CD14-positive monocyte (primary cell): ENCODE measurements around the gene NOS2. TPM values are rescaled to one million over a fixed set of nuclear protein-coding genes. Genes with fewer than 3 reads are reported as not detected.

Experiments used
- DNase-seq, 3 donors: peaks; one replicate each; pipeline ENCODE4 v3.0.0-alpha.2; 2011 to 2022
- H2AFZ ChIP-seq: 2 replicates; pipeline ENCODE4 v1.6.0; 2012; ENCODE audit warnings: mild to moderate bottlenecking, low read depth, low read length, inconsistent platforms; ENCODE audit not compliant: insufficient read depth, poor library complexity, severe bottlenecking
- H3K27ac ChIP-seq, 2 donors: 1 replicate in 1 of 2; 2 replicates in 1 of 2; pipeline ENCODE4 v1.5.1; 2012 to 2013; ENCODE audit warnings: low read length in 2 of 2, control low read depth in 1 of 2, inconsistent platforms in 1 of 2, low read depth in 1 of 2, mild to moderate bottlenecking in 1 of 2
- H3K27me3 ChIP-seq, 2 donors: one replicate each; pipeline versions ENCODE4 v1.6.0 to v1.6.1; 2011 to 2013; ENCODE audit warnings: low read length in 2 of 2; ENCODE audit not compliant: control insufficient read depth in 2 of 2, insufficient read depth in 2 of 2
- H3K36me3 ChIP-seq, 2 donors: replicated peaks in 1 of 2; 1 replicate in 1 of 2; 2 replicates in 1 of 2; pipeline versions ENCODE4 v1.5.1 to v1.6.1; 2012 to 2013; ENCODE audit warnings: low read length in 2 of 2, control low read depth in 1 of 2, inconsistent platforms in 1 of 2, mild to moderate bottlenecking in 1 of 2; ENCODE audit not compliant: insufficient read depth in 2 of 2, control insufficient read depth in 1 of 2
- H3K4me1 ChIP-seq, 2 donors: 1 replicate in 1 of 2; 2 replicates in 1 of 2; pipeline versions ENCODE4 v1.5.1 to v1.6.1; 2012 to 2013; ENCODE audit warnings: low read length in 2 of 2, control low read depth in 1 of 2, inconsistent platforms in 1 of 2, mild to moderate bottlenecking in 1 of 2, moderate library complexity in 1 of 2; ENCODE audit not compliant: insufficient read depth in 2 of 2, control insufficient read depth in 1 of 2
- H3K4me2 ChIP-seq: replicated peaks from 2 replicates; pipeline ENCODE3; 2012; ENCODE audit warnings: low read length, moderate library complexity, mild to moderate bottlenecking; ENCODE audit not compliant: poor library complexity, severe bottlenecking; ENCODE audit errors: extremely low read depth
- H3K4me3 ChIP-seq, 3 experiments: fragments of 200-600 bp in 1 of 3; sonication (generic) in 1 of 3; replicated peaks in 1 of 3; 1 replicate in 2 of 3; 2 replicates in 1 of 3; pipeline ENCODE4 v1.5.1; 2011 to 2013; ENCODE audit warnings: low read length in 3 of 3, mild to moderate bottlenecking in 3 of 3, control low read depth in 2 of 3, low read depth in 2 of 3, inconsistent platforms in 1 of 3, moderate library complexity in 1 of 3
- H3K79me2 ChIP-seq: 2 replicates; pipeline ENCODE4 v1.6.0; 2012; ENCODE audit warnings: mild to moderate bottlenecking, control low read depth, inconsistent platforms, low read length, moderate library complexity; ENCODE audit not compliant: insufficient read depth
- H3K9ac ChIP-seq: 2 replicates; pipeline ENCODE4 v1.6.0; 2017; ENCODE audit warnings: low read length, mild to moderate bottlenecking; ENCODE audit not compliant: insufficient read depth, poor library complexity, severe bottlenecking
- H3K9me3 ChIP-seq, 2 donors: replicated peaks in 1 of 2; 1 replicate in 1 of 2; 2 replicates in 1 of 2; pipeline versions ENCODE4 v1.5.1 to v1.6.1; 2012 to 2013; ENCODE audit warnings: low read length in 2 of 2, control low read depth in 1 of 2; ENCODE audit not compliant: control insufficient read depth in 1 of 2, insufficient read depth in 1 of 2
- H4K20me1 ChIP-seq: 2 replicates; pipeline ENCODE4 v1.6.0; 2012; ENCODE audit warnings: mild to moderate bottlenecking, low read length, control low read depth, moderate library complexity; ENCODE audit not compliant: insufficient read depth
- H3K27ac Mint-ChIP-seq, 7 donors: one replicate each; pipeline ENCODE4 v1.8.0; 2020; ENCODE audit warnings: mild to moderate bottlenecking in 7 of 7, mixed read lengths in 7 of 7, moderate library complexity in 6 of 7, inconsistent platforms in 2 of 7
- H3K27me3 Mint-ChIP-seq, 3 donors: one replicate each; pipeline ENCODE4 v1.8.0; 2021 to 2022; ENCODE audit warnings: low read depth in 3 of 3, mild to moderate bottlenecking in 3 of 3, mixed read lengths in 3 of 3, moderate library complexity in 3 of 3, inconsistent platforms in 1 of 3
- H3K36me3 Mint-ChIP-seq, 2 donors: one replicate each; pipeline ENCODE4 v1.8.0; 2020; ENCODE audit warnings: mixed read lengths in 2 of 2, inconsistent platforms in 1 of 2, mild to moderate bottlenecking in 1 of 2
- H3K4me1 Mint-ChIP-seq: one replicate; pipeline ENCODE4 v1.8.0; 2020; ENCODE audit warnings: mild to moderate bottlenecking, mixed read lengths
- H3K4me3 Mint-ChIP-seq, 2 donors: one replicate each; pipeline ENCODE4 v1.8.0; 2020; ENCODE audit warnings: mild to moderate bottlenecking in 2 of 2, mixed read lengths in 2 of 2, moderate library complexity in 1 of 2
- H3K9me3 Mint-ChIP-seq, 7 donors: one replicate each; pipeline ENCODE4 v1.8.0; 2020 to 2022; ENCODE audit warnings: mixed read lengths in 7 of 7, mild to moderate bottlenecking in 6 of 7, moderate library complexity in 6 of 7, inconsistent platforms in 2 of 7
- CTCF ChIP-seq: fragments of 200-600 bp; IDR thresholded peaks from one replicate; pipeline ENCODE4 v1.8.0; 2022; ENCODE audit warnings: antibody characterized with exemption, mild to moderate bottlenecking
- WGBS: methylation state at CpG from one replicate; pipeline ENCODE4 v1.1.5; 2013; ENCODE audit warnings: missing lambda C conversion rate; ENCODE audit not compliant: insufficient coverage; 5-methylcytosine and 5-hydroxymethylcytosine counted together
- intact Hi-C, 2 donors: fragments of 100-400 bp; cut with micrococcal nuclease; formaldehyde crosslinking; loops; one replicate each; pipeline versions ENCODE4 v1.15.0 to v1.15.1; 2023
- polyA plus RNA-seq, 3 donors: library from polyadenylated mRNA; depleted of rRNA in 1 of 3; unstranded in 2 of 3; stranded (reverse) in 1 of 3; fragments of 300-500 nt in 2 of 3; fragments of >200 nt in 1 of 3; fragmentation: Illumina TruSeq in 2 of 3; gene quantifications; 1 replicate in 2 of 3; 2 replicates in 1 of 3; pipeline ENCODE4 v1.2.3, GENCODE V29; 2012 to 2021

NOS2 gene
- polyA plus RNA-seq, 3 donors: not detected

- H3K4me1 Mint-ChIP-seq: peaks cover 2% of the 10 kb centered on the region
- no peak overlapping the region for H3K4me3 ChIP-seq
- no peak overlapping the region for H2AFZ ChIP-seq
- TF ChIP-seq CTCF: no peak
- no peak overlapping the region for H3K4me2 ChIP-seq
- H3K9me3 Mint-ChIP-seq: peaks cover 0 to 5% (median 0%) of the 10 kb centered on the region in 7 donors
- H3K36me3 Mint-ChIP-seq: no peaks in the 10 kb centered on the region
- DNase-seq: no peak
- H3K27me3 ChIP-seq: peaks cover 7 to 14% of the 10 kb centered on the region in 2 donors
- no peaks in the 10 kb centered on the region for H3K79me2 ChIP-seq
- intact Hi-C loops: no loop called here
- no peaks in the 10 kb centered on the region for H4K20me1 ChIP-seq
- WGBS: 96% methylated on average over 3 of the region's 3 CpGs
- H3K4me3 Mint-ChIP-seq: no peak overlapping the region
- no peaks in the 10 kb centered on the region for H3K9me3 ChIP-seq
- H3K9ac ChIP-seq: no peak overlapping the region
- no peak overlapping the region for H3K27ac Mint-ChIP-seq
- H3K27ac ChIP-seq: no peak overlapping the region
- peaks cover 16 to 30% (median 21%) of the 10 kb centered on the region in 3 donors for H3K27me3 Mint-ChIP-seq
- H3K36me3 ChIP-seq: no peaks in the 10 kb centered on the region
- peaks cover 0 to 7% of the 10 kb centered on the region in 2 donors for H3K4me1 ChIP-seq
These were observed 11.4 kb downstream of the NOS2 start for GRCh38 chr17:27788919-27789318.

GRCh38 chr17:27783440-27784350, 16.6 kb downstream of the NOS2 start:
- no peak for DNase-seq
- Histone ChIP-seq H3K27me3 (no peaks in the 10 kb centered on the region), H3K79me2 (no peaks in the 10 kb centered on the region), H3K36me3 (no peaks in the 10 kb centered on the region), H3K9me3 (no peaks in the 10 kb centered on the region), H3K9ac (no peak overlapping the region), H3K4me3 (no peak overlapping the region), H3K4me1 (peaks cover 7 to 14% of the 10 kb centered on the region in 2 donors), H3K4me2 (no peak overlapping the region), H2AFZ (no peak overlapping the region), H3K27ac (no peak overlapping the region), H4K20me1 (no peaks in the 10 kb centered on the region)
- no peaks in the 10 kb centered on the region for H3K9me3 Mint-ChIP-seq
- intact Hi-C loops: no loop called here
- H3K27ac Mint-ChIP-seq: peak overlapping the region in 1 of 7 donors; percentile 42
- no peak overlapping the region for H3K4me3 Mint-ChIP-seq
- H3K36me3 Mint-ChIP-seq: no peaks in the 10 kb centered on the region
- 94% methylated on average over 6 of the region's 9 CpGs for WGBS
- TF ChIP-seq CTCF: no peak
- H3K27me3 Mint-ChIP-seq: peaks cover 0 to 8% (median 6%) of the 10 kb centered on the region in 3 donors
- peaks cover 11% of the 10 kb centered on the region for H3K4me1 Mint-ChIP-seq
